ENCODE results near the gene C17orf67. TPM values are rescaled to one million over a fixed set of nuclear protein-coding genes. Genes with fewer than 3 reads are reported as not detected.

The C17orf67 gene
- total and polyA plus RNA-seq, 2 of the 13 experiments (the other 11 are each of a cell fraction or from before 2014, with no cell fraction given) = 0.41 to 0.86 TPM

- TF ChIP-seq EZH2 (conservative IDR thresholded peaks at IDR 0.05; ENCODE audit: low read depth, low read length) (no peak), SAP130 (CRISPR knock-in tag; IDR thresholded peaks at IDR 0.05; ENCODE audit: low read depth) (0 out of 2 replicates have a peak, but pooled peaks have one; percentile 23), ZNF75D (CRISPR knock-in tag; IDR thresholded peaks at IDR 0.05; ENCODE audit: borderline replicate concordance) (no peak), FOSL1 (CRISPR knock-in tag; IDR thresholded peaks at IDR 0.05; ENCODE audit: borderline replicate concordance) (no peak), NR2F1 (CRISPR knock-in tag; IDR thresholded peaks at IDR 0.05) (no peak), MAZ (IDR thresholded peaks at IDR 0.05; ENCODE audit: borderline replicate concordance, low read depth, low read length) (no peak), MAZ (CRISPR knock-in tag; IDR thresholded peaks at IDR 0.05; ENCODE audit: low read depth) (no peak), ZNF7 (CRISPR knock-in tag; IDR thresholded peaks at IDR 0.05) (peak; percentile 66), BCL3 (CRISPR knock-in tag; IDR thresholded peaks at IDR 0.05) (no peak), ZNF567 (CRISPR knock-in tag; IDR thresholded peaks at IDR 0.05; ENCODE audit: borderline replicate concordance) (no peak), ZNF605 (CRISPR knock-in tag; IDR thresholded peaks at IDR 0.05) (0 out of 2 replicates have a peak, but pooled peaks have one; percentile 27), RCOR2 (CRISPR knock-in tag; IDR thresholded peaks at IDR 0.05) (no peak), MED8 (CRISPR knock-in tag; IDR thresholded peaks at IDR 0.05; ENCODE audit: insufficient replicate concordance) (no peak), PPARG (CRISPR knock-in tag; conservative IDR thresholded peaks at IDR 0.05) (no peak), PHF20 (CRISPR knock-in tag; IDR thresholded peaks at IDR 0.05) (no peak), ZNF367 (CRISPR knock-in tag; IDR thresholded peaks at IDR 0.05; ENCODE audit: borderline replicate concordance) (no peak), ZNF746 (CRISPR knock-in tag; IDR thresholded peaks at IDR 0.05) (no peak), ZNF709 (CRISPR knock-in tag; IDR thresholded peaks at IDR 0.05) (no peak), THAP7 (CRISPR knock-in tag; IDR thresholded peaks at IDR 0.05) (no peak), MAFK (conservative IDR thresholded peaks at IDR 0.05 in 1 of 2, IDR thresholded peaks at IDR 0.05 in 1 of 2; ENCODE audit: low read length in 2 of 2) (no peak)
- TF ChIP-seq, protein P1, sequence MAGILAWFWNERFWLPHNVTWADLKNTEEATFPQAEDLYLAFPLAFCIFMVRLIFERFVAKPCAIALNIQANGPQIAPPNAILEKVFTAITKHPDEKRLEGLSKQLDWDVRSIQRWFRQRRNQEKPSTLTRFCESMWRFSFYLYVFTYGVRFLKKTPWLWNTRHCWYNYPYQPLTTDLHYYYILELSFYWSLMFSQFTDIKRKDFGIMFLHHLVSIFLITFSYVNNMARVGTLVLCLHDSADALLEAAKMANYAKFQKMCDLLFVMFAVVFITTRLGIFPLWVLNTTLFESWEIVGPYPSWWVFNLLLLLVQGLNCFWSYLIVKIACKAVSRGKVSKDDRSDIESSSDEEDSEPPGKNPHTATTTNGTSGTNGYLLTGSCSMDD (CRISPR knock-in tag; IDR thresholded peaks at IDR 0.05) = no peak
Observed at GRCh38 chr17:56806949-56807348, 26.8 kb downstream of the C17orf67 start (continued).
